Liver (tissue), 9 donors: Measurements from ENCODE around the gene NTN3. TPM values are rescaled to one million over a fixed set of nuclear protein-coding genes. Genes with fewer than 3 reads are reported as not detected.

ENCODE experiments used
- DNase-seq: peaks from one replicate; pipeline ENCODE4 v3.0.0-alpha.2; 2017; ENCODE audit warnings: low spot score
- H3K27ac ChIP-seq, 2 donors: one replicate each; pipeline ENCODE4 v1.7.0; 2013; ENCODE audit warnings: inconsistent platforms in 2 of 2, low read length in 2 of 2, control low read depth in 1 of 2, low read depth in 1 of 2, mild to moderate bottlenecking in 1 of 2
- H3K27me3 ChIP-seq, 4 donors: one replicate each; pipeline versions ENCODE4 v1.6.1 to v1.7.0; 2013; ENCODE audit warnings: low read length in 3 of 4, inconsistent platforms in 1 of 4, mild to moderate bottlenecking in 1 of 4, moderate library complexity in 1 of 4; ENCODE audit not compliant: control insufficient read depth in 4 of 4, insufficient read depth in 4 of 4
- H3K36me3 ChIP-seq, 4 donors: one replicate each; pipeline versions ENCODE4 v1.6.1 to v1.7.0; 2013; ENCODE audit warnings: low read length in 3 of 4, mild to moderate bottlenecking in 3 of 4, low read depth in 1 of 4, moderate library complexity in 1 of 4; ENCODE audit not compliant: control insufficient read depth in 4 of 4, insufficient read depth in 3 of 4
- H3K4me1 ChIP-seq, 4 donors: one replicate each; pipeline versions ENCODE4 v1.6.1 to v1.7.0; 2013; ENCODE audit warnings: low read length in 3 of 4, mild to moderate bottlenecking in 3 of 4, moderate library complexity in 1 of 4; ENCODE audit not compliant: control insufficient read depth in 4 of 4, insufficient read depth in 4 of 4
- H3K4me3 ChIP-seq, 3 donors: one replicate each; pipeline versions ENCODE4 v1.6.1 to v1.7.0; 2013; ENCODE audit warnings: low read length in 3 of 3, control low read depth in 1 of 3, low read depth in 1 of 3, mild to moderate bottlenecking in 1 of 3
- H3K9ac ChIP-seq, 2 donors: one replicate each; pipeline ENCODE4 v1.7.0; 2013; ENCODE audit warnings: low read length in 2 of 2, mild to moderate bottlenecking in 2 of 2, moderate library complexity in 2 of 2, control low read depth in 1 of 2, low read depth in 1 of 2
- H3K9me3 ChIP-seq, 4 donors: one replicate each; pipeline versions ENCODE4 v1.6.1 to v1.7.0; 2013; ENCODE audit warnings: low read length in 3 of 4; ENCODE audit not compliant: control insufficient read depth in 4 of 4
- EGR1 ChIP-seq, 2 donors: IDR thresholded peaks; 2 replicates each; pipeline ENCODE4 v1.6.1; 2016 to 2018; ENCODE audit warnings: antibody characterized with exemption in 2 of 2, low read depth in 2 of 2
- FOXA1 ChIP-seq: IDR thresholded peaks from 2 replicates; pipeline ENCODE4 v1.6.1; 2016; ENCODE audit warnings: antibody characterized with exemption
- FOXA2 ChIP-seq: IDR thresholded peaks from 2 replicates; pipeline ENCODE4 v1.6.1; 2016; ENCODE audit warnings: antibody characterized with exemption
- GABPA ChIP-seq, 2 donors: IDR thresholded peaks in 1 of 2; conservative IDR thresholded peaks in 1 of 2; 2 replicates each; pipeline ENCODE4 v1.6.1; 2016; ENCODE audit warnings: antibody characterized with exemption in 2 of 2, mild to moderate bottlenecking in 1 of 2, moderate library complexity in 1 of 2
- NR2F2 ChIP-seq: IDR thresholded peaks from 2 replicates; pipeline ENCODE4 v1.6.1; 2016; ENCODE audit warnings: antibody characterized with exemption
- REST ChIP-seq: IDR thresholded peaks from 2 replicates; pipeline ENCODE4 v1.6.1; 2016; ENCODE audit warnings: antibody characterized with exemption, mild to moderate bottlenecking
- RXRA ChIP-seq, 2 donors: IDR thresholded peaks; 2 replicates each; pipeline ENCODE4 v1.6.1; 2017 to 2018; ENCODE audit warnings: antibody characterized with exemption in 2 of 2, mild to moderate bottlenecking in 1 of 2
- SP1 ChIP-seq: IDR thresholded peaks from 2 replicates; pipeline ENCODE4 v1.6.1; 2018; ENCODE audit warnings: antibody characterized with exemption, mild to moderate bottlenecking
- TAF1 ChIP-seq: conservative IDR thresholded peaks from 2 replicates; pipeline ENCODE4 v1.6.1; 2016; ENCODE audit warnings: antibody characterized with exemption, mild to moderate bottlenecking
- YY1 ChIP-seq: IDR thresholded peaks from 2 replicates; pipeline ENCODE4 v1.6.1; 2016; ENCODE audit warnings: antibody characterized with exemption, mild to moderate bottlenecking
- ZBTB33 ChIP-seq: IDR thresholded peaks from 2 replicates; pipeline ENCODE4 v1.6.1; 2016; ENCODE audit warnings: antibody characterized with exemption
- WGBS: extraction: QIAGEN DNeasy Blood & Tissue Kit; methylation state at CpG from one replicate; pipeline ENCODE4 v1.1.7; 2013; 5-methylcytosine and 5-hydroxymethylcytosine counted together
- polyA plus RNA-seq, 2 donors: library from polyadenylated mRNA; stranded (reverse) in 1 of 2; unstranded in 1 of 2; fragments of 200-250 nt in 1 of 2; fragments of >200 nt in 1 of 2; fragmentation: Nextera tagmentation in 1 of 2; extraction: Ambion mirVana in 1 of 2; gene quantifications; one replicate each; pipeline versions ENCODE4 v1.2.1 to v1.2.3, GENCODE V29; 2013 to 2015
- total RNA-seq, 2 donors: library from RNA; depleted of rRNA; stranded (reverse); fragments of >200 nt; gene quantifications; one replicate each; pipeline ENCODE4 v1.2.3, GENCODE V29; 2014
- TF ChIP-seq, protein P1 (sequence below): IDR thresholded peaks from 2 replicates; pipeline ENCODE4 v1.6.1; 2016; ENCODE audit warnings: antibody characterized with exemption
- TF ChIP-seq, protein P2 (sequence below): IDR thresholded peaks from 2 replicates; pipeline ENCODE4 v1.6.1; 2016; ENCODE audit warnings: antibody characterized with exemption
- TF ChIP-seq, protein P3 (sequence below): fragments of 150-350 bp; IDR thresholded peaks from 2 replicates; pipeline ENCODE4 v1.5.1; 2017; ENCODE audit warnings: improper control_type of control experiment, low read depth, low read length; ENCODE audit not compliant: missing input control
- donor health status: healthy.
- donor health status: healthy.
- donor health status: healthy.
- donor health status: healthy.
- donor health status: healthy.

The NTN3 gene
- total and polyA plus RNA-seq, 4 donors: 0.19 to 2.3 (median 0.28) TPM; not detected in 1

GRCh38 chr16:2458887-2459646 is 12.0 kb upstream of the NTN3 start (continued):
- TF ChIP-seq REST: no peak
- TF ChIP-seq GABPA (IDR thresholded peaks at IDR 0.05 in 1 of 2, conservative IDR thresholded peaks at IDR 0.05 in 1 of 2): no peak

- no peaks in the 10 kb centered on the region for H3K27me3 ChIP-seq
- peak; percentile 96 for DNase-seq
- peak within 1 kb of the TSS; percentile 45 to 77 (median 62) for H3K4me3 ChIP-seq
- whole genome bisulfite sequencing: under 1% methylated on average over 66 of the region's 66 CpGs
- TF ChIP-seq, protein P1, sequence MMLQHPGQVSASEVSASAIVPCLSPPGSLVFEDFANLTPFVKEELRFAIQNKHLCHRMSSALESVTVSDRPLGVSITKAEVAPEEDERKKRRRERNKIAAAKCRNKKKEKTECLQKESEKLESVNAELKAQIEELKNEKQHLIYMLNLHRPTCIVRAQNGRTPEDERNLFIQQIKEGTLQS: no peak
- TF ChIP-seq SP1 (peak; percentile 64), GABPA (IDR thresholded peaks at IDR 0.05 in 1 of 2, conservative IDR thresholded peaks at IDR 0.05 in 1 of 2) (peak in 1 of 2 donors; percentile 81), RXRA (IDR thresholded peaks at IDR 0.05) (peak in 1 of 2 donors; percentile 15)
- H3K9me3 ChIP-seq: no peaks in the 10 kb centered on the region
- H3K4me1 ChIP-seq: peaks cover 7 to 18% (median 11%) of the 10 kb centered on the region in 4 donors
- H3K9ac ChIP-seq: peak within 1 kb of the TSS in 1 of 2 donors; percentile 66
- H3K36me3 ChIP-seq: no peaks in the 10 kb centered on the region
- no peak within 1 kb of the TSS for H3K27ac ChIP-seq
Measured at GRCh38 chr16:2459647-2460390, 11.3 kb upstream of the NTN3 start, which contains the start of gene TEDC2. Gene TEDC2 (plus strand): TSS chr16:2460109. CDS start chr16:2460145, 36 bp downstream.

DNA sequence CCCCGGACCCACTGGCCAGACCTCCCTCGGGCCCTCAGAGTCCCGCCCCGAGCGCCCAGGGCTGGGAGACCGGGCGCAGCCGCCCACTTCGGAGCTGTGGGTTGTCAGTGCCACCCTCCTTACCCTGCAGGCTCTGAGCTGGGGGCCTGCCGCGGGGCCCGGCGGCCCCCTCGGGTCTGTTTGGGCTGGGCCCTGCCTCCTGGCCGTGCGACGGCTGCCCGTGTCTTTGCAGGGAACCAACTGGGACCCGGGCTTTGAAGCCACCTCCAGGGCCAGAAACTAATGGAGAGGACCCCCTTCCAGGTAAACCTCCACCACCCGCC is 10.7 kb upstream of the NTN3 start:
- peak overlapping the region; percentile 26 to 45 (median 27) for H3K4me3 ChIP-seq
- peaks cover 7 to 18% (median 11%) of the 10 kb centered on the region in 4 donors for H3K4me1 ChIP-seq
- no peak for DNase-seq
- 6% methylated on average over 20 of the region's 20 CpGs for WGBS
- H3K9ac ChIP-seq: no peak overlapping the region
- H3K27ac ChIP-seq: no peak overlapping the region
- H3K9me3 ChIP-seq: no peaks in the 10 kb centered on the region
- no peaks in the 10 kb centered on the region for H3K36me3 ChIP-seq
- no peaks in the 10 kb centered on the region for H3K27me3 ChIP-seq
- TF ChIP-seq TAF1 (no peak), ZBTB33 (no peak), YY1 (no peak), NR2F2 (no peak), REST (no peak), FOXA1 (no peak), GABPA (IDR thresholded peaks at IDR 0.05 in 1 of 2, conservative IDR thresholded peaks at IDR 0.05 in 1 of 2) (no peak), SP1 (no peak), EGR1 (IDR thresholded peaks at IDR 0.05; ENCODE audit: low read depth in 2 of 2) (no peak), FOXA2 (no peak)
- TF ChIP-seq, protein P2, sequence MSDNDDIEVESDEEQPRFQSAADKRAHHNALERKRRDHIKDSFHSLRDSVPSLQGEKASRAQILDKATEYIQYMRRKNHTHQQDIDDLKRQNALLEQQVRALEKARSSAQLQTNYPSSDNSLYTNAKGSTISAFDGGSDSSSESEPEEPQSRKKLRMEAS: no peak
- TF ChIP-seq, protein P1: no peak
- TF ChIP-seq, protein P3, sequence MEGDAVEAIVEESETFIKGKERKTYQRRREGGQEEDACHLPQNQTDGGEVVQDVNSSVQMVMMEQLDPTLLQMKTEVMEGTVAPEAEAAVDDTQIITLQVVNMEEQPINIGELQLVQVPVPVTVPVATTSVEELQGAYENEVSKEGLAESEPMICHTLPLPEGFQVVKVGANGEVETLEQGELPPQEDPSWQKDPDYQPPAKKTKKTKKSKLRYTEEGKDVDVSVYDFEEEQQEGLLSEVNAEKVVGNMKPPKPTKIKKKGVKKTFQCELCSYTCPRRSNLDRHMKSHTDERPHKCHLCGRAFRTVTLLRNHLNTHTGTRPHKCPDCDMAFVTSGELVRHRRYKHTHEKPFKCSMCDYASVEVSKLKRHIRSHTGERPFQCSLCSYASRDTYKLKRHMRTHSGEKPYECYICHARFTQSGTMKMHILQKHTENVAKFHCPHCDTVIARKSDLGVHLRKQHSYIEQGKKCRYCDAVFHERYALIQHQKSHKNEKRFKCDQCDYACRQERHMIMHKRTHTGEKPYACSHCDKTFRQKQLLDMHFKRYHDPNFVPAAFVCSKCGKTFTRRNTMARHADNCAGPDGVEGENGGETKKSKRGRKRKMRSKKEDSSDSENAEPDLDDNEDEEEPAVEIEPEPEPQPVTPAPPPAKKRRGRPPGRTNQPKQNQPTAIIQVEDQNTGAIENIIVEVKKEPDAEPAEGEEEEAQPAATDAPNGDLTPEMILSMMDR: no peak
